ENCODE data around the gene PKM. TPM values are rescaled to one million over a fixed set of nuclear protein-coding genes. Genes with fewer than 3 reads are reported as not detected.

PKM gene
- total RNA-seq, 2 experiments from 2014 or later, result 202 to 203 TPM

- Histone ChIP-seq H3K9me3 (ENCODE audit: control insufficient read depth in 1 of 2, insufficient read depth in 1 of 2, low read length in 2 of 2) (no peaks in the 10 kb centered on the region), H3K36me3 (ENCODE audit: insufficient read depth, low read length) (peaks cover 46% of the 10 kb centered on the region), H3K27ac (ENCODE audit: low read depth in 1 of 2, low read length in 2 of 2) (no peak within 1 kb of the TSS), H3K27me3 (ENCODE audit: control insufficient read depth in 1 of 2, insufficient read depth in 2 of 2, low read length in 2 of 2) (peaks cover 13 to 14% of the 10 kb centered on the region in 2 experiments), H3K4me3 (ENCODE audit: low read length) (no peak within 1 kb of the TSS), H3K4me1 (ENCODE audit: insufficient read depth, low read length) (peaks cover 15% of the 10 kb centered on the region)
- H3K27ac Mint-ChIP-seq, result no peak within 1 kb of the TSS
- TF ChIP-seq CTCF (IDR thresholded peaks at IDR 0.05), result no peak
- POLR2A ChIA-PET, result interaction anchor here (5.9 kb wide), 1 partner anchor 29 kb away, joined by 29 read pairs; no protein-coding TSS in a partner anchor
- peak within 1 kb of the TSS; percentile 56 for H3K4me3 Mint-ChIP-seq
- H3K9me3 Mint-ChIP-seq, result no peaks in the 10 kb centered on the region
- intact Hi-C loops (cut with DNase I, micrococcal nuclease), result loop anchor here (5.0 to 10.0 kb wide), 2 partner anchors 75 to 337 kb away; partner anchors contain the start of gene PARP6 (in 1 of the 2)
- H3K27me3 Mint-ChIP-seq, result peaks cover 27% of the 10 kb centered on the region
- H3K36me3 Mint-ChIP-seq (ENCODE audit: low read depth), result peaks cover 47% of the 10 kb centered on the region
- peak in 2 of 14 experiments; percentile 25 to 27 for DNase-seq
- ATAC-seq (ENCODE audit: poor library complexity), result peak; percentile 30
- CTCF ChIA-PET, result no interaction called here
- peaks cover 9% of the 10 kb centered on the region for H3K4me1 Mint-ChIP-seq (ENCODE audit: low read depth)
Observed at GRCh38 chr15:72197460-72198355, 33.3 kb downstream of the PKM start, which contains the start of gene GRAMD2A. GRAMD2A (minus strand) TSS chr15:72197787.

- peaks cover 27% of the 10 kb centered on the region for H3K27me3 Mint-ChIP-seq
- peaks cover 15% of the 10 kb centered on the region for H3K4me1 ChIP-seq (ENCODE audit: insufficient read depth, low read length)
- DNase-seq (no peak), ATAC-seq (ENCODE audit: poor library complexity) (no peak)
- no peaks in the 10 kb centered on the region for H3K9me3 Mint-ChIP-seq
- peaks cover 39% of the 10 kb centered on the region for H3K36me3 ChIP-seq (ENCODE audit: insufficient read depth, low read length)
- H3K27me3 ChIP-seq (ENCODE audit: control insufficient read depth in 1 of 2, insufficient read depth in 2 of 2, low read length in 2 of 2), result peaks cover 13 to 14% of the 10 kb centered on the region in 2 experiments
- ChIA-PET CTCF (no interaction called here), POLR2A (interaction anchor here (0.8 kb wide), 1 partner anchor 29 kb away, joined by 3 read pairs; no protein-coding TSS in a partner anchor)
- no peak for TF ChIP-seq CTCF (IDR thresholded peaks at IDR 0.05)
- H3K9me3 ChIP-seq (ENCODE audit: control insufficient read depth in 1 of 2, insufficient read depth in 1 of 2, low read length in 2 of 2), result no peaks in the 10 kb centered on the region
- H3K36me3 Mint-ChIP-seq (ENCODE audit: low read depth), result peaks cover 40% of the 10 kb centered on the region
- intact Hi-C loops (cut with DNase I, micrococcal nuclease), result loop anchor here (5.0 to 10.0 kb wide), 2 partner anchors 75 to 338 kb away; partner anchors contain the start of gene PARP6 (in 1 of the 2)
- H3K4me1 Mint-ChIP-seq (ENCODE audit: low read depth), result peaks cover 9% of the 10 kb centered on the region
- H3K27ac ChIP-seq (ENCODE audit: low read depth in 1 of 2, low read length in 2 of 2), result no peak overlapping the region
- H3K4me3 Mint-ChIP-seq, result no peak overlapping the region
- no peak overlapping the region for H3K27ac Mint-ChIP-seq
- no peak overlapping the region for H3K4me3 ChIP-seq (ENCODE audit: low read length)
Observed at GRCh38 chr15:72197041-72197459, 33.9 kb downstream of the PKM start.

GRCh38 chr15:72196409-72197040 is 34.5 kb downstream of the PKM start:
- H3K4me3 Mint-ChIP-seq, result no peak overlapping the region
- Histone ChIP-seq H3K9me3 (ENCODE audit: control insufficient read depth in 1 of 2, insufficient read depth in 1 of 2, low read length in 2 of 2) (no peaks in the 10 kb centered on the region), H3K4me3 (ENCODE audit: low read length) (no peak overlapping the region), H3K27me3 (ENCODE audit: control insufficient read depth in 1 of 2, insufficient read depth in 2 of 2, low read length in 2 of 2) (peaks cover 13 to 14% of the 10 kb centered on the region in 2 experiments), H3K36me3 (ENCODE audit: insufficient read depth, low read length) (peaks cover 34% of the 10 kb centered on the region), H3K4me1 (ENCODE audit: insufficient read depth, low read length) (peaks cover 15% of the 10 kb centered on the region), H3K27ac (ENCODE audit: low read depth in 1 of 2, low read length in 2 of 2) (no peak overlapping the region)
- H3K36me3 Mint-ChIP-seq (ENCODE audit: low read depth), result peaks cover 36% of the 10 kb centered on the region
- H3K9me3 Mint-ChIP-seq, result no peaks in the 10 kb centered on the region
- intact Hi-C loops (cut with DNase I, micrococcal nuclease), result loop anchor here (5.0 to 10.0 kb wide), 2 partner anchors 76 to 338 kb away; partner anchors contain the start of gene PARP6 (in 1 of the 2)
- ChIA-PET CTCF (no interaction called here), POLR2A (interaction anchor here (0.8 kb wide), 1 partner anchor 30 kb away, joined by 3 read pairs; no protein-coding TSS in a partner anchor)
- H3K4me1 Mint-ChIP-seq (ENCODE audit: low read depth), result peaks cover 9% of the 10 kb centered on the region
- TF ChIP-seq CTCF (IDR thresholded peaks at IDR 0.05), result no peak
- H3K27me3 Mint-ChIP-seq, result peaks cover 27% of the 10 kb centered on the region
- DNase-seq (no peak), ATAC-seq (ENCODE audit: poor library complexity) (no peak)
- no peak overlapping the region for H3K27ac Mint-ChIP-seq

All from CD4-positive, alpha-beta T cell (primary cell).